ENCODE results near the gene XNDC1N. TPM values are rescaled to one million over a fixed set of nuclear protein-coding genes. Genes with fewer than 3 reads are reported as not detected.

The XNDC1N gene
- total and polyA plus RNA-seq, 10 donors, result 2.5 to 19.2 (median 12.3) TPM

GRCh38 chr11:71948314-71949027 lies 20.1 kb upstream of the XNDC1N start:
- intact Hi-C loops (cut with DNase I; ENCODE audit: low total_unique reads), result no loop called here
- Histone ChIP-seq H3K27me3 (replicated peaks in 1 of 7) (no peaks in the 10 kb centered on the region), H3K27ac (peak overlapping the region in 2 of 8 donors; percentile 38 to 41), H3K4me1 (peaks cover 0 to 45% (median 17%) of the 10 kb centered on the region in 6 donors), H3K4me3 (no peak overlapping the region), H3K36me3 (peaks cover 0 to 9% (median 0%) of the 10 kb centered on the region in 6 donors), H3K9me3 (no peaks in the 10 kb centered on the region)
- DNase-seq, result no peak
- TF ChIP-seq POLR2A (IDR thresholded peaks at IDR 0.05) (no peak), POLR2AphosphoS5 (IDR thresholded peaks at IDR 0.05) (peak in 1 of 3 donors; percentile 51)
- WGBS, 5 donors, result 63 to 82% (median 70%) methylated on average over 7 of the region's 7 CpGs

GRCh38 chr11:71947498-71947897 lies 19.1 kb upstream of the XNDC1N start:
- H3K27me3 ChIP-seq (replicated peaks in 1 of 7), result no peaks in the 10 kb centered on the region
- no peak overlapping the region for H3K4me3 ChIP-seq
- no peak overlapping the region for H3K27ac ChIP-seq
- no peak for DNase-seq
- peaks cover 0 to 45% (median 17%) of the 10 kb centered on the region in 6 donors for H3K4me1 ChIP-seq
- intact Hi-C loops (cut with DNase I; ENCODE audit: low total_unique reads), result no loop called here
- H3K36me3 ChIP-seq, result peaks cover 0 to 9% (median 0%) of the 10 kb centered on the region in 6 donors
- TF ChIP-seq POLR2AphosphoS5 (IDR thresholded peaks at IDR 0.05), result no peak
- TF ChIP-seq CTCF (IDR thresholded peaks at IDR 0.05 in 8 of 11, conservative IDR thresholded peaks at IDR 0.05 in 3 of 11), result no peak
- no peak for TF ChIP-seq POLR2A (IDR thresholded peaks at IDR 0.05)
- whole genome bisulfite sequencing, 5 donors, result 82 to 93% (median 92%) methylated on average over 3 of the region's 3 CpGs
- no peaks in the 10 kb centered on the region for H3K9me3 ChIP-seq

- Histone ChIP-seq H3K27ac (no peak overlapping the region), H3K4me1 (peaks cover 0 to 45% (median 17%) of the 10 kb centered on the region in 6 donors), H3K9me3 (no peaks in the 10 kb centered on the region), H3K4me3 (no peak overlapping the region), H3K27me3 (replicated peaks in 1 of 7) (no peaks in the 10 kb centered on the region), H3K36me3 (peaks cover 0 to 9% (median 0%) of the 10 kb centered on the region in 6 donors)
- DNase-seq, result no peak
- WGBS, 5 donors, result 71 to 91% (median 74%) methylated on average over 2 of the region's 2 CpGs
- TF ChIP-seq POLR2A (IDR thresholded peaks at IDR 0.05) (no peak), CTCF (IDR thresholded peaks at IDR 0.05 in 8 of 11, conservative IDR thresholded peaks at IDR 0.05 in 3 of 11) (no peak), POLR2AphosphoS5 (IDR thresholded peaks at IDR 0.05) (no peak)
- intact Hi-C loops (cut with DNase I; ENCODE audit: low total_unique reads), result no loop called here
Measured at GRCh38 chr11:71946144-71946571, 17.8 kb upstream of the XNDC1N start.

GRCh38 chr11:71940561-71941219 lies 12.3 kb upstream of the XNDC1N start:
- H3K9me3 ChIP-seq, result no peaks in the 10 kb centered on the region
- TF ChIP-seq POLR2A (IDR thresholded peaks at IDR 0.05) (no peak), CTCF (IDR thresholded peaks at IDR 0.05 in 8 of 11, conservative IDR thresholded peaks at IDR 0.05 in 3 of 11) (no peak), POLR2AphosphoS5 (IDR thresholded peaks at IDR 0.05) (no peak)
- 85 to 92% (median 91%) methylated on average over 6 of the region's 6 CpGs for WGBS, 5 donors
- intact Hi-C loops (cut with DNase I; ENCODE audit: low total_unique reads), result no loop called here
- no peak overlapping the region for H3K4me3 ChIP-seq
- H3K36me3 ChIP-seq, result peaks cover 0 to 27% (median 0%) of the 10 kb centered on the region in 6 donors
- H3K27me3 ChIP-seq (replicated peaks in 1 of 7), result no peaks in the 10 kb centered on the region
- H3K4me1 ChIP-seq, result peaks cover 2 to 42% (median 19%) of the 10 kb centered on the region in 6 donors
- no peak overlapping the region for H3K27ac ChIP-seq
- DNase-seq, result no peak

Measured in spleen (tissue), 11 donors.